Uterus (tissue), 4 donors: Measurements from ENCODE around the gene THOC5. TPM values are rescaled to one million over a fixed set of nuclear protein-coding genes. Genes with fewer than 3 reads are reported as not detected.

Experiments
- DNase-seq, 2 donors: peaks; one replicate each; pipeline ENCODE4 v3.0.0-alpha.2; 2019 to 2020
- H3K27ac ChIP-seq, 2 donors: fragments of 200-600 bp; sonication (generic); 1 replicate in 1 of 2; 2 replicates in 1 of 2; pipeline ENCODE4 v1.5.1; 2016 to 2018
- H3K27me3 ChIP-seq, 2 donors: fragments of 200-600 bp; sonication (generic); one replicate each; pipeline ENCODE4 v1.5.1; 2018 to 2019; ENCODE audit warnings: control low read depth in 1 of 2
- H3K36me3 ChIP-seq, 2 donors: fragments of 200-600 bp; sonication (generic); one replicate each; pipeline ENCODE4 v1.5.1; 2019; ENCODE audit warnings: control low read depth in 1 of 2
- H3K4me1 ChIP-seq, 2 donors: fragments of 200-600 bp; sonication (generic); one replicate each; pipeline ENCODE4 v1.5.1; 2018 to 2019; ENCODE audit warnings: control low read depth in 1 of 2
- H3K4me3 ChIP-seq, 2 donors: fragments of 200-600 bp; sonication (generic); 1 replicate in 1 of 2; 2 replicates in 1 of 2; pipeline ENCODE4 v1.5.1; 2018 to 2019; ENCODE audit warnings: mild to moderate bottlenecking in 1 of 2
- H3K9me3 ChIP-seq, 2 donors: fragments of 200-600 bp; sonication (generic); one replicate each; pipeline ENCODE4 v1.5.1; 2019; ENCODE audit warnings: control low read depth in 1 of 2
- CTCF ChIP-seq, 4 experiments: fragments of 200-600 bp in 2 of 4; fragments of 450-650 bp in 2 of 4; sonication (generic) in 2 of 4; IDR thresholded peaks; one replicate each; pipeline ENCODE4 v1.5.1; 2016 to 2019; ENCODE audit warnings: antibody characterized with exemption in 4 of 4, mild to moderate bottlenecking in 2 of 4, moderate library complexity in 1 of 4
- POLR2A ChIP-seq, 2 donors: fragments of 450-650 bp; IDR thresholded peaks; one replicate each; pipeline ENCODE4 v1.6.1; 2016; ENCODE audit warnings: antibody characterized with exemption in 2 of 2, mild to moderate bottlenecking in 1 of 2, moderate library complexity in 1 of 2
- intact Hi-C: fragments of 100-400 bp; cut with DNase I; formaldehyde crosslinking; loops from one replicate; pipeline ENCODE4 v1.15.1; 2023; ENCODE audit warnings: low total_unique reads
- total RNA-seq, 4 donors: library from RNA; depleted of rRNA in 3 of 4; stranded (reverse); fragments of >200 nt in 3 of 4; gene quantifications; one replicate each; pipeline versions ENCODE4 v1.1.0 to v1.2.4, GENCODE V29; 2014 to 2023
- donor health status: DM: yes; HTN: yes; CAD: no.

The THOC5 gene
- total RNA-seq, 4 donors from 2014 or later: 8.5 to 59.1 (median 48.7) TPM

GRCh38 chr22:29518427-29518826 is 35.1 kb downstream of the THOC5 start:
- no peak for TF ChIP-seq POLR2A (IDR thresholded peaks at IDR 0.05)
- TF ChIP-seq CTCF (IDR thresholded peaks at IDR 0.05): no peak
- no peak for DNase-seq
- Histone ChIP-seq H3K36me3 (no peaks in the 10 kb centered on the region), H3K4me1 (no peaks in the 10 kb centered on the region), H3K27me3 (no peaks in the 10 kb centered on the region), H3K4me3 (no peak overlapping the region), H3K9me3 (no peaks in the 10 kb centered on the region), H3K27ac (no peak overlapping the region)
- intact Hi-C loops: no loop called here

GRCh38 chr22:29517215-29517908 is 36.2 kb downstream of the THOC5 start:
- Histone ChIP-seq H3K27me3 (no peaks in the 10 kb centered on the region), H3K4me1 (no peaks in the 10 kb centered on the region), H3K9me3 (no peaks in the 10 kb centered on the region), H3K4me3 (no peak overlapping the region), H3K36me3 (no peaks in the 10 kb centered on the region), H3K27ac (no peak overlapping the region)
- no peak for DNase-seq
- no peak for TF ChIP-seq CTCF (IDR thresholded peaks at IDR 0.05)
- no peak for TF ChIP-seq POLR2A (IDR thresholded peaks at IDR 0.05)
- intact Hi-C loops: no loop called here

- intact Hi-C loops: no loop called here
- Histone ChIP-seq H3K9me3 (no peaks in the 10 kb centered on the region), H3K4me3 (no peak overlapping the region), H3K36me3 (no peaks in the 10 kb centered on the region), H3K27me3 (no peaks in the 10 kb centered on the region), H3K27ac (no peak overlapping the region), H3K4me1 (no peaks in the 10 kb centered on the region)
- TF ChIP-seq POLR2A (IDR thresholded peaks at IDR 0.05) (no peak), CTCF (IDR thresholded peaks at IDR 0.05) (no peak)
- no peak for DNase-seq
Observed at GRCh38 chr22:29512031-29512430, 41.5 kb downstream of the THOC5 start.

- H3K27ac ChIP-seq: no peak overlapping the region
- no peak for DNase-seq
- H3K36me3 ChIP-seq: no peaks in the 10 kb centered on the region
- H3K9me3 ChIP-seq: no peaks in the 10 kb centered on the region
- no peaks in the 10 kb centered on the region for H3K27me3 ChIP-seq
- TF ChIP-seq POLR2A (IDR thresholded peaks at IDR 0.05) (no peak), CTCF (IDR thresholded peaks at IDR 0.05) (no peak)
- intact Hi-C loops: no loop called here
- H3K4me1 ChIP-seq: no peaks in the 10 kb centered on the region
- H3K4me3 ChIP-seq: no peak overlapping the region
Observed at GRCh38 chr22:29511126-29511862, 42.3 kb downstream of the THOC5 start.

- Histone ChIP-seq H3K36me3 (no peaks in the 10 kb centered on the region), H3K27ac (no peak overlapping the region), H3K27me3 (no peaks in the 10 kb centered on the region), H3K4me1 (no peaks in the 10 kb centered on the region), H3K9me3 (no peaks in the 10 kb centered on the region), H3K4me3 (no peak overlapping the region)
- intact Hi-C loops: no loop called here
- no peak for TF ChIP-seq CTCF (IDR thresholded peaks at IDR 0.05)
- TF ChIP-seq POLR2A (IDR thresholded peaks at IDR 0.05): no peak
- no peak for DNase-seq
Observed at GRCh38 chr22:29510542-29510941, 43.0 kb downstream of the THOC5 start.
